Ishikawa (cell line): ENCODE measurements around the gene ADCY1.

Experiments
- EP300 ChIP-seq: IDR thresholded peaks from 2 replicates; pipeline ENCODE4 v1.6.1; 2012; ENCODE audit warnings: borderline replicate concordance
- NFIC ChIP-seq: IDR thresholded peaks from 2 replicates; pipeline ENCODE4 v1.6.1; 2012
- RAD21 ChIP-seq: IDR thresholded peaks from 2 replicates; pipeline ENCODE4 v1.6.1; 2012; ENCODE audit warnings: low read depth
- TAF1 ChIP-seq: IDR thresholded peaks from 2 replicates; pipeline ENCODE4 v1.6.1; 2012; ENCODE audit warnings: low read depth, mild to moderate bottlenecking
- TEAD4 ChIP-seq: IDR thresholded peaks from 2 replicates; pipeline ENCODE4 v1.6.1; 2012
- USF1 ChIP-seq: IDR thresholded peaks from 2 replicates; pipeline ENCODE4 v1.6.1; 2012

DNA sequence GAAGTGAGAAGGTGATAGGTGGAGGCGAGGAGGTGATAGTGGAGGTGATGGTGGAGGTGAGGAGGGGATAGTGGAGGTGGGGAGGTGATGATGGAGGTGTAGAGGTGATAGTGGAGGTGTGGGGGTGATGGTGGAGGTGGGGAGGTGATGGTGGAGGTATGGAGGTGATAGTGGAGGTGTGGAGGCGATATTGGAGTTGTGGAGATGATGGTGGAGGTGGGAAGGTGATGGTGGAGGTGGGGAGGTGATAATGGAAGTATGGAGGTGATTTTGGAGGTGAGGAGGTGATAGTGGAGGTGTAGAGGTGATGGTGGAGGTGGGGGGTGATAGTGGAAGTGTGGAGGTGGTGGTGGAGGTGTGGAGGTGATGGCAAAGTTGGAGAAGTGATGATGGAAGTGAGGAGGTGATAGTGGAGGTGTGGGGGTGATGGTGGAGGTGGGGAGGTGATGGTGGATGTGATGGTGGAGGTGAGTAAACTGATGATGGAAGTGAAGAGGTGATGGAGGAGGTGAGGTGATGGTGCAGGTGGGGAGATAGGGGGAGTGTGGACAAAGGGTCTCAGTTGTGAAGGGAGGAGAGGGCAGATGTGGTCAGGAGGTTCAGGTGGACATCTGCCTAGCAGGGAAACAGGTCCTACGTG is 36.6 kb downstream of the ADCY1 start:
- TF ChIP-seq TEAD4 (no peak), NFIC (no peak), EP300 (no peak), USF1 (no peak), RAD21 (no peak), TAF1 (no peak)
